ENCODE measurements around the gene FMN1.

- no peak for TF ChIP-seq EZH2phosphoT487 (IDR thresholded peaks at IDR 0.05; ENCODE audit: insufficient read depth, low read depth)
- no peak for TF ChIP-seq EZH2 (IDR thresholded peaks at IDR 0.05; ENCODE audit: insufficient read depth, poor library complexity, severe bottlenecking)
Measured at GRCh38 chr15:33089165-33089877, 105.2 kb downstream of the FMN1 start.
